H9 (cell line): ENCODE results near the gene PLA2G4D. TPM values are rescaled to one million over a fixed set of nuclear protein-coding genes. Genes with fewer than 3 reads are reported as not detected.
A peak's percentile ranks its signal among the peaks of the same experiment; 100 is the strongest.

Experiments
- DNase-seq: peaks from one replicate; pipeline ENCODE4 v3.0.0-alpha.2; 2017
- H2AFZ ChIP-seq: one replicate; pipeline ENCODE4 v1.6.1; 2013; ENCODE audit warnings: mild to moderate bottlenecking, low read length, control low read depth, moderate library complexity
- H2AK5ac ChIP-seq: 2 replicates; pipeline ENCODE4 v1.6.1; 2013; ENCODE audit warnings: low read length, control low read depth, mixed read lengths; ENCODE audit not compliant: insufficient read length
- H2BK120ac ChIP-seq: one replicate; pipeline ENCODE4 v1.6.1; 2013; ENCODE audit warnings: low read depth, mild to moderate bottlenecking, low read length, control low read depth, inconsistent platforms; ENCODE audit not compliant: poor library complexity, severe bottlenecking
- H2BK12ac ChIP-seq: 2 replicates; pipeline ENCODE4 v1.6.1; 2013; ENCODE audit warnings: low read length, control low read depth, mixed read lengths, low read depth; ENCODE audit not compliant: insufficient read length
- H2BK15ac ChIP-seq: 2 replicates; pipeline ENCODE4 v1.6.1; 2013; ENCODE audit warnings: low read depth, low read length, control low read depth
- H2BK20ac ChIP-seq: one replicate; pipeline ENCODE4 v1.6.1; 2013; ENCODE audit warnings: low read depth, mild to moderate bottlenecking, low read length, control low read depth, inconsistent platforms; ENCODE audit not compliant: poor library complexity, severe bottlenecking
- H2BK5ac ChIP-seq: 2 replicates; pipeline ENCODE4 v1.6.1; 2013; ENCODE audit warnings: low read length, control low read depth, mixed read lengths; ENCODE audit not compliant: insufficient read length
- H3K14ac ChIP-seq: 2 replicates; pipeline ENCODE4 v1.6.1; 2013; ENCODE audit warnings: low read length, control low read depth; ENCODE audit not compliant: insufficient read depth
- H3K18ac ChIP-seq: 2 replicates; pipeline ENCODE4 v1.6.1; 2013; ENCODE audit warnings: low read depth, mild to moderate bottlenecking, mixed read lengths, low read length, control low read depth; ENCODE audit not compliant: insufficient read length
- H3K23ac ChIP-seq: 2 replicates; pipeline ENCODE4 v1.6.1; 2013; ENCODE audit warnings: low read length, control low read depth, mixed read lengths, low read depth; ENCODE audit not compliant: insufficient read length
- H3K23me2 ChIP-seq: 2 replicates; pipeline ENCODE4 v1.6.1; 2013; ENCODE audit warnings: low read depth, mild to moderate bottlenecking, mixed read lengths, low read length, control low read depth; ENCODE audit not compliant: insufficient read length, poor library complexity, severe bottlenecking
- H3K27ac ChIP-seq: 2 replicates; pipeline ENCODE4 v1.5.1; 2013; ENCODE audit warnings: low read length, control low read depth, mixed read lengths, low read depth; ENCODE audit not compliant: insufficient read length
- H3K27me3 ChIP-seq: 2 replicates; pipeline ENCODE4 v1.6.1; 2013; ENCODE audit warnings: low read length, control low read depth, inconsistent platforms; ENCODE audit not compliant: insufficient read depth
- H3K4ac ChIP-seq: 2 replicates; pipeline ENCODE4 v1.6.1; 2013; ENCODE audit warnings: low read depth, mild to moderate bottlenecking, control low read depth, inconsistent platforms, low read length, moderate library complexity
- H3K4me1 ChIP-seq: 2 replicates; pipeline ENCODE4 v1.6.1; 2013; ENCODE audit warnings: low read length, control low read depth, inconsistent platforms; ENCODE audit not compliant: insufficient read depth
- H3K4me2 ChIP-seq: 2 replicates; pipeline ENCODE4 v1.6.1; 2013; ENCODE audit warnings: low read length, control low read depth, mixed read lengths; ENCODE audit not compliant: insufficient read length, insufficient read depth
- H3K56ac ChIP-seq: 2 replicates; pipeline ENCODE4 v1.6.1; 2013; ENCODE audit warnings: low read depth, mild to moderate bottlenecking, mixed read lengths, low read length, control low read depth; ENCODE audit not compliant: insufficient read length
- H3K79me1 ChIP-seq: 2 replicates; pipeline ENCODE4 v1.6.1; 2013; ENCODE audit warnings: low read depth, mild to moderate bottlenecking, moderate library complexity, low read length, control low read depth, inconsistent platforms; ENCODE audit not compliant: insufficient read depth, poor library complexity, severe bottlenecking
- H3K79me2 ChIP-seq: 2 replicates; pipeline ENCODE4 v1.6.1; 2013; ENCODE audit warnings: low read length, control low read depth, inconsistent platforms; ENCODE audit not compliant: insufficient read depth
- H3K9ac ChIP-seq: 2 replicates; pipeline ENCODE4 v1.6.1; 2013; ENCODE audit warnings: low read length, control low read depth, mixed read lengths; ENCODE audit not compliant: insufficient read length; ENCODE audit errors: extremely low read depth
- H3K9me3 ChIP-seq: one replicate; pipeline ENCODE4 v1.6.1; 2013; ENCODE audit warnings: low read depth, low read length, inconsistent platforms; ENCODE audit not compliant: control insufficient read depth
- H3T11ph ChIP-seq: one replicate; pipeline ENCODE4 v1.6.1; 2013; ENCODE audit warnings: mild to moderate bottlenecking, low read length, control low read depth, inconsistent platforms
- H4K20me1 ChIP-seq: one replicate; pipeline ENCODE4 v1.6.1; 2013; ENCODE audit not compliant: control insufficient read depth, insufficient read length, insufficient read depth
- H4K5ac ChIP-seq: 2 replicates; pipeline ENCODE4 v1.6.1; 2013; ENCODE audit warnings: low read depth, mild to moderate bottlenecking, mixed read lengths, low read length, control low read depth; ENCODE audit not compliant: insufficient read length
- H4K8ac ChIP-seq: replicated peaks from 2 replicates; pipeline ENCODE4 v1.6.1; 2013; ENCODE audit warnings: low read length, control low read depth, mixed read lengths, low read depth; ENCODE audit not compliant: insufficient read length
- H4K91ac ChIP-seq: 2 replicates; pipeline ENCODE4 v1.6.1; 2013; ENCODE audit warnings: low read depth, mild to moderate bottlenecking, moderate library complexity, mixed read lengths, low read length, control low read depth; ENCODE audit not compliant: insufficient read length
- H3K27ac Mint-ChIP-seq, 3 experiments: 2 replicates in 2 of 3; 3 replicates in 1 of 3; pipeline ENCODE4 v1.8.0; 2020 to 2021; ENCODE audit warnings: mixed read lengths in 3 of 3, mild to moderate bottlenecking in 1 of 3, moderate library complexity in 1 of 3
- H3K27me3 Mint-ChIP-seq: 2 replicates; pipeline ENCODE4 v1.8.0; 2021; ENCODE audit warnings: low read depth, mild to moderate bottlenecking, moderate library complexity, mixed read lengths
- H3K36me3 Mint-ChIP-seq, 3 experiments: 2 replicates in 2 of 3; 3 replicates in 1 of 3; pipeline ENCODE4 v1.8.0; 2020 to 2021; ENCODE audit warnings: low read depth in 3 of 3, mixed read lengths in 3 of 3; ENCODE audit not compliant: insufficient read depth in 1 of 3
- H3K4me1 Mint-ChIP-seq, 2 experiments: 2 replicates each; pipeline ENCODE4 v1.8.0; 2020; ENCODE audit warnings: mixed read lengths in 2 of 2
- H3K4me3 Mint-ChIP-seq, 2 experiments: 2 replicates in 1 of 2; 3 replicates in 1 of 2; pipeline ENCODE4 v1.8.0; 2020 to 2021; ENCODE audit warnings: mild to moderate bottlenecking in 2 of 2, mixed read lengths in 2 of 2, moderate library complexity in 1 of 2
- H3K9me3 Mint-ChIP-seq, 2 experiments: 2 replicates in 1 of 2; 3 replicates in 1 of 2; pipeline ENCODE4 v1.8.0; 2020; ENCODE audit warnings: mild to moderate bottlenecking in 2 of 2, mixed read lengths in 2 of 2, moderate library complexity in 1 of 2
- WGBS: extraction: QIAGEN DNeasy Blood & Tissue Kit; methylation state at CpG from one replicate; pipeline ENCODE4 v1.1.7; 2013; ENCODE audit warnings: missing lambda C conversion rate, low lambda C conversion rate, mixed read lengths; ENCODE audit not compliant: insufficient read length; ENCODE audit errors: extremely low coverage; 5-methylcytosine and 5-hydroxymethylcytosine counted together
- total RNA-seq: library from RNA; stranded (reverse); gene quantifications from 2 replicates; pipeline ENCODE4 v1.2.1, GENCODE V29; 2021
- TF ChIP-seq, protein P1 (sequence below): fragments of 200-600 bp; sonication (generic); conservative IDR thresholded peaks from 3 replicates; pipeline ENCODE4 v1.8.0; 2021; ENCODE audit warnings: antibody characterized with exemption, mild to moderate bottlenecking

PLA2G4D gene
- total RNA-seq, 1 experiment from 2014 or later: 0.33 TPM

DNA sequence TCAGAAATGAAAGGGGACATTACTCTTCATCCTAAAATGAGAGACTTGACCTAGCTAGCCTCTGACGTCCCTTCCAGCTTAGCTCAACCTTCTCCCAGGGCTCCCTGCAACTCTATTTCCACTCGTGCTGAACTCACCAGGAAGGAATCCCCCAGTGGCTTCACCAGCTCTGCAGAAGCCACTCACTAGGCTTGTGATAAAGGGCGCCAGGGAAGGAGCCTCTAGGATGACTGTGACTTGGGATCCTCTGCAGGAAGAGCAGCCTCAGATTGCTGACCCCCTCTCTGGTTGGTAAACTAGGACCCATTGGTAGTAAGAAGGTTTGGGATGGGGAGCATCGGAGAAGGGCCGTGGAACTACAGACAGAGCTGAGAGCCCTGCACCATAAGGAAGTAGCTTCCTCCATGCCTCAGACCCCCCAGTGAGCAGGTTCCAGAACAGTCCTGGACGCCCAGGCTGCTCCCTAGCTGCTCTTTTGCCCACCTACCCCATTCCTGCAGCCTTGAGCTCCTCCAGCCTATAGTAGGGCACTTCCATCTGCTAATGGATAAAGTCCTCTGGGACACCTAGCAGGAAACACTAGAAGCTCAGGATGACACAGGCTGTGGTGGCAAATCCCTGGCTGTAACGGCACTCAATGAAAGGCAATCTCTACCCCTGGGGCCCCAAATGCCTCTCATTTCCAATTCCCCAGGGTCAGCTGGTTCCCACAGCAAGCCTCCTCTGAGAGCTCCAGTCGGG, 36.1 kb upstream of the PLA2G4D start:
- H3K79me1 ChIP-seq: no peaks in the 10 kb centered on the region
- Mint-ChIP-seq H3K36me3 (no peaks in the 10 kb centered on the region), H3K27me3 (no peaks in the 10 kb centered on the region), H3K9me3 (no peaks in the 10 kb centered on the region), H3K4me3 (no peak overlapping the region), H3K27ac (peak overlapping the region in 1 of 3 experiments; percentile 14; a peak in 1 of 7 replicates), H3K4me1 (peaks cover 7 to 14% of the 10 kb centered on the region in 2 experiments)
- H3K9ac ChIP-seq: no peak overlapping the region
- H3K23me2 ChIP-seq: no peaks in the 10 kb centered on the region
- no peak overlapping the region for H2BK5ac ChIP-seq
- DNase-seq: peak; percentile 27
- no peak overlapping the region for H3K27ac ChIP-seq
- no peak overlapping the region for H2BK15ac ChIP-seq
- no peak overlapping the region for H2BK20ac ChIP-seq
- no peak overlapping the region for H3T11ph ChIP-seq
- no peak overlapping the region for H3K4me2 ChIP-seq
- no peak overlapping the region for H4K91ac ChIP-seq
- no peak overlapping the region for H2BK12ac ChIP-seq
- no peak overlapping the region; the same call in 1 of the 2 replicates for H3K14ac ChIP-seq
- H3K4me1 ChIP-seq: no peaks in the 10 kb centered on the region
- H3K23ac ChIP-seq: no peak overlapping the region
- H4K5ac ChIP-seq: no peak overlapping the region
- no peak overlapping the region for H3K4ac ChIP-seq
- no peaks in the 10 kb centered on the region for H3K79me2 ChIP-seq
- H3K18ac ChIP-seq: no peak overlapping the region
- no peak overlapping the region for H3K56ac ChIP-seq
- TF ChIP-seq, protein P1, sequence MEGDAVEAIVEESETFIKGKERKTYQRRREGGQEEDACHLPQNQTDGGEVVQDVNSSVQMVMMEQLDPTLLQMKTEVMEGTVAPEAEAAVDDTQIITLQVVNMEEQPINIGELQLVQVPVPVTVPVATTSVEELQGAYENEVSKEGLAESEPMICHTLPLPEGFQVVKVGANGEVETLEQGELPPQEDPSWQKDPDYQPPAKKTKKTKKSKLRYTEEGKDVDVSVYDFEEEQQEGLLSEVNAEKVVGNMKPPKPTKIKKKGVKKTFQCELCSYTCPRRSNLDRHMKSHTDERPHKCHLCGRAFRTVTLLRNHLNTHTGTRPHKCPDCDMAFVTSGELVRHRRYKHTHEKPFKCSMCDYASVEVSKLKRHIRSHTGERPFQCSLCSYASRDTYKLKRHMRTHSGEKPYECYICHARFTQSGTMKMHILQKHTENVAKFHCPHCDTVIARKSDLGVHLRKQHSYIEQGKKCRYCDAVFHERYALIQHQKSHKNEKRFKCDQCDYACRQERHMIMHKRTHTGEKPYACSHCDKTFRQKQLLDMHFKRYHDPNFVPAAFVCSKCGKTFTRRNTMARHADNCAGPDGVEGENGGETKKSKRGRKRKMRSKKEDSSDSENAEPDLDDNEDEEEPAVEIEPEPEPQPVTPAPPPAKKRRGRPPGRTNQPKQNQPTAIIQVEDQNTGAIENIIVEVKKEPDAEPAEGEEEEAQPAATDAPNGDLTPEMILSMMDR: no peak
- no peak overlapping the region for H2BK120ac ChIP-seq
- H4K8ac ChIP-seq: no peak overlapping the region
- no peak overlapping the region for H2AFZ ChIP-seq
- no peaks in the 10 kb centered on the region for H4K20me1 ChIP-seq
- H3K9me3 ChIP-seq: no peaks in the 10 kb centered on the region
- H3K27me3 ChIP-seq: no peaks in the 10 kb centered on the region
- no peak overlapping the region for H2AK5ac ChIP-seq
- WGBS: no CpG with 5 or more reads among the region's 8 CpGs
